ENCODE measurements around the gene NFE2. TPM values are rescaled to one million over a fixed set of nuclear protein-coding genes. Genes with fewer than 3 reads are reported as not detected.

The NFE2 gene
- total RNA-seq, 1 donor from 2014 or later, result 0.65 TPM

- Mint-ChIP-seq H3K4me3 (no peak overlapping the region), H3K27ac (peak overlapping the region; percentile 43), H3K4me1 (ENCODE audit: unreplicated experiment) (peaks cover 39% of the 10 kb centered on the region), H3K27me3 (no peaks in the 10 kb centered on the region), H3K36me3 (peaks cover 20% of the 10 kb centered on the region), H3K9me3 (no peaks in the 10 kb centered on the region)
- TF ChIP-seq CTCF (conservative IDR thresholded peaks at IDR 0.05), result no peak
- DNase-seq (ENCODE audit: extremely low spot score, unreplicated experiment), result no peak
These were observed 26.8 kb downstream of the NFE2 start for GRCh38 chr12:54273981-54274380.

DNA sequence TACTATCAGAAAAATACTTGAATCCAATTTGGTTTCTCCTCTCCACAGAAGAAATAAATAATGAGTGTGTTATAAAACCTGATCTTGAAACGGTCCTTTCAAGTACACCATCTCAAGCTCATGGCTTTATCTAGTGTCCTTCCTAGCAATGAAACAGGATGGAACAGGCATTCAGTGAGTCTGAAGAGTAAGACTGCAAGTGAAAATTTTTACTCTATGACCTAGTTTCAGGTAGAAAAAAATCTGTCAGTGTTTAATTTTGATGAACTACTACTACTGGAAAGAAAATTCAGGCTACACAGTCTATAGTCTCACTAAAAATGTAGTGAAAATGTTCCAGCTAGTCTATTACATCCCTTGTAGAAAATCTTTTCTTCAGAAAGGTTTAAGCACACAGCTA lies 28.6 kb downstream of the NFE2 start:
- Mint-ChIP-seq H3K36me3 (peaks cover 22% of the 10 kb centered on the region), H3K27me3 (no peaks in the 10 kb centered on the region), H3K4me1 (ENCODE audit: unreplicated experiment) (peaks cover 36% of the 10 kb centered on the region), H3K9me3 (no peaks in the 10 kb centered on the region), H3K4me3 (no peak overlapping the region), H3K27ac (peak overlapping the region; percentile 1)
- TF ChIP-seq CTCF (conservative IDR thresholded peaks at IDR 0.05), result no peak
- no peak for DNase-seq (ENCODE audit: extremely low spot score, unreplicated experiment)

GRCh38 chr12:54270345-54270744 lies 30.5 kb downstream of the NFE2 start:
- no peak for TF ChIP-seq CTCF (conservative IDR thresholded peaks at IDR 0.05)
- Mint-ChIP-seq H3K4me3 (no peak overlapping the region), H3K36me3 (peaks cover 23% of the 10 kb centered on the region), H3K27ac (no peak overlapping the region), H3K9me3 (no peaks in the 10 kb centered on the region), H3K4me1 (ENCODE audit: unreplicated experiment) (peaks cover 38% of the 10 kb centered on the region), H3K27me3 (no peaks in the 10 kb centered on the region)
- no peak for DNase-seq (ENCODE audit: extremely low spot score, unreplicated experiment)

GRCh38 chr12:54266852-54267251 lies 34.0 kb downstream of the NFE2 start:
- Mint-ChIP-seq H3K4me3 (no peak overlapping the region), H3K4me1 (ENCODE audit: unreplicated experiment) (peaks cover 43% of the 10 kb centered on the region), H3K36me3 (peaks cover 20% of the 10 kb centered on the region), H3K27ac (peak overlapping the region; percentile 16), H3K9me3 (peaks cover 4% of the 10 kb centered on the region), H3K27me3 (no peaks in the 10 kb centered on the region)
- TF ChIP-seq CTCF (conservative IDR thresholded peaks at IDR 0.05), result no peak
- DNase-seq (ENCODE audit: extremely low spot score, unreplicated experiment), result no peak

DNA sequence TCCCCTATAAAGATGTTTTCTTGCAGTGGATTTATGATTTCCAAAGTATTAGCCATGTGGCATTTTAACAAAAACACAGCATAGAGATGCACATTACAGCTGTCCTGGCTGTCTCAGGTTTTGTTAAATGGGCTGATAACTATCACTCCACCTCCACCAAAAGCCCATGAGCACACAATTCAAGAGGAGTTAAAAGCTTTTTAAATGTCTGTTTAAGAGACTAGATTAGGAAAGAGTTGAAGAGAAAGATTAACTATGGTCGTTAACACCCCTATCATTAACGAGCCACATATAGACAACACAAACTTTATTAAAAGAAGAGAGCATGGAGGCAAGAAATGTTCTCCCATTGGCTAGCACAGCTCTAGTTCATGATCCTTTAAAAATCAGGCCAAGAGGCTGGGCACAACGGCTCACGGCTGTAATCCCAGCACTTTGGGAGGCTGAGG lies 35.4 kb downstream of the NFE2 start:
- peaks cover 4% of the 10 kb centered on the region for H3K9me3 Mint-ChIP-seq
- H3K4me3 Mint-ChIP-seq, result no peak overlapping the region
- H3K27ac Mint-ChIP-seq, result no peak overlapping the region
- TF ChIP-seq CTCF (conservative IDR thresholded peaks at IDR 0.05), result no peak
- H3K36me3 Mint-ChIP-seq, result peaks cover 17% of the 10 kb centered on the region
- no peaks in the 10 kb centered on the region for H3K27me3 Mint-ChIP-seq
- DNase-seq (ENCODE audit: extremely low spot score, unreplicated experiment), result no peak
- peaks cover 46% of the 10 kb centered on the region for H3K4me1 Mint-ChIP-seq (ENCODE audit: unreplicated experiment)

DNA sequence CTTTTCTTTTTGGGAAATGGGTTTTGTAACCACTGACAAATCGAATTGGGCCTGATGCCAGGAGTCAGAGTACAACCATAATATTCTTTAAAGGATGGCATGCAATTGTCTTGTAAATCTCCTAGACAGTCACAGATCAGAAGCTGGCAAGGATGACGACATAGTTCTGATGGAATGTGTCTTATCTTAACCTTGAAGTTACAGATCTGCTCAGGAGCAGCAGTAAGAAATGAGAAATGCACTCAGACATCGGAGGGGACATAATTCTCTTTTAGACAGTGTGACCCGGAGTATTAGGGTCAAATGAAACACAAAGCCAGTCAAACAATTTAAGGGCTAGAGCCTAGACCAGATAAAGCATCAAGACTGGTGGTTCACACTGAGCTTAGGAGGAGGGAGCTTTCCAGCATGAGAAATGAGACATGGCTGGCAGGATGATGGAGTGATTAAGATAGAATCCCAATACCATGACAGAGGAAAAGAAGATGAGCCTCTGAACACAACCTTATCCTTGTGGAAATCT lies 38.4 kb downstream of the NFE2 start:
- no peak for TF ChIP-seq CTCF (conservative IDR thresholded peaks at IDR 0.05)
- Mint-ChIP-seq H3K4me3 (peak overlapping the region; percentile 56), H3K27ac (peak overlapping the region; percentile 82), H3K9me3 (peaks cover 4% of the 10 kb centered on the region), H3K36me3 (peaks cover 11% of the 10 kb centered on the region), H3K27me3 (no peaks in the 10 kb centered on the region), H3K4me1 (ENCODE audit: unreplicated experiment) (peaks cover 60% of the 10 kb centered on the region)
- no peak for DNase-seq (ENCODE audit: extremely low spot score, unreplicated experiment)
